ENCODE data around the gene ITSN1. TPM values are rescaled to one million over a fixed set of nuclear protein-coding genes. Genes with fewer than 3 reads are reported as not detected.
A peak's percentile ranks its signal among the peaks of the same experiment; 100 is the strongest.

ITSN1 gene
- total RNA-seq, 1 experiment from 2014 or later, result 50.8 TPM

- H3K36me3 ChIP-seq, result peaks cover 10% of the 10 kb centered on the region
- H3K4me3 ChIP-seq, result no peak overlapping the region
- H3K9me3 ChIP-seq (replicated peaks), result peaks cover 4% of the 10 kb centered on the region; the same call in 1 of the 2 replicates
- peaks cover 7% of the 10 kb centered on the region for H3K4me1 ChIP-seq
- no peaks in the 10 kb centered on the region for H3K27me3 ChIP-seq
- no peak overlapping the region for H3K27ac ChIP-seq
- no peak for DNase-seq
These were observed 106.6 kb downstream of the ITSN1 start for GRCh38 chr21:33748903-33749302.

- H3K9me3 ChIP-seq (replicated peaks), result peaks cover 4% of the 10 kb centered on the region; the same call in 1 of the 2 replicates
- no peaks in the 10 kb centered on the region for H3K27me3 ChIP-seq
- DNase-seq, result peak; percentile 67 to 77
- H3K4me3 ChIP-seq, result no peak overlapping the region
- peaks cover 7% of the 10 kb centered on the region for H3K4me1 ChIP-seq
- no peak overlapping the region for H3K27ac ChIP-seq
- peaks cover 12% of the 10 kb centered on the region for H3K36me3 ChIP-seq
These were observed 107.7 kb downstream of the ITSN1 start for GRCh38 chr21:33750017-33750416.

GRCh38 chr21:33751120-33751519 is 108.8 kb downstream of the ITSN1 start:
- peaks cover 15% of the 10 kb centered on the region for H3K36me3 ChIP-seq
- H3K27me3 ChIP-seq, result no peaks in the 10 kb centered on the region
- DNase-seq, result no peak
- H3K4me1 ChIP-seq, result peaks cover 7% of the 10 kb centered on the region
- H3K9me3 ChIP-seq (replicated peaks), result peaks cover 4% of the 10 kb centered on the region; the same call in 1 of the 2 replicates
- no peak overlapping the region for H3K27ac ChIP-seq
- H3K4me3 ChIP-seq, result no peak overlapping the region

- H3K9me3 ChIP-seq (replicated peaks), result peaks cover 4% of the 10 kb centered on the region; the same call in 1 of the 2 replicates
- no peak overlapping the region for H3K4me3 ChIP-seq
- DNase-seq, result no peak
- H3K27me3 ChIP-seq, result no peaks in the 10 kb centered on the region
- H3K36me3 ChIP-seq, result peaks cover 15% of the 10 kb centered on the region
- H3K4me1 ChIP-seq, result peaks cover 7% of the 10 kb centered on the region
- H3K27ac ChIP-seq, result no peak overlapping the region
These were observed 109.2 kb downstream of the ITSN1 start for GRCh38 chr21:33751533-33751932.

GRCh38 chr21:33752260-33752659 is 110.0 kb downstream of the ITSN1 start:
- Histone ChIP-seq H3K27ac (no peak overlapping the region), H3K4me3 (no peak overlapping the region), H3K9me3 (replicated peaks) (peaks cover 2% of the 10 kb centered on the region; the same call in 1 of the 2 replicates), H3K27me3 (no peaks in the 10 kb centered on the region), H3K36me3 (peaks cover 15% of the 10 kb centered on the region), H3K4me1 (peaks cover 7% of the 10 kb centered on the region)
- DNase-seq, result no peak

- no peak for DNase-seq
These were observed 111.6 kb downstream of the ITSN1 start for GRCh38 chr21:33753886-33754285.

DNA sequence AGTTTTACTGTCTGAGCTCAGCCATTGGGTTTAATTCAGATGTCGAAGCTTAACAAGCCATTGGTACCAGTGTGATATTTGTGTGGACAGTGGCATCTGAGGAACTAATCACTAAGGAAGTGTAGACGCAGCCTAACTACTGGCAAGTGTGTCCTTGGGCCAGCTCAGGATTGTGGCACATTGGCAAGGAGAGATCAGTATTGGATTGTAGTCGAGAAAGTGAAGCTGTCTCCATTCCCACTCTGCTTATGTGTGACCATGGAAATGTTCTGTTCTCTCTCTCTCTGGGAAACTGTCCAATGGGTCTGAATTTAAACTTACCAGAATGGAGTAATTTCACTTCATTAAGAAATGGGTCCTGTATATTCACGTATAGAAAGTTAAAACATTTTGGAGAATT is 112.2 kb downstream of the ITSN1 start:
- no peak overlapping the region for H3K4me3 ChIP-seq
- peaks cover 15% of the 10 kb centered on the region for H3K36me3 ChIP-seq
- no peaks in the 10 kb centered on the region for H3K9me3 ChIP-seq (replicated peaks)
- DNase-seq, result no peak
- H3K27me3 ChIP-seq, result no peaks in the 10 kb centered on the region
- no peak overlapping the region for H3K27ac ChIP-seq
- H3K4me1 ChIP-seq, result peaks cover 7% of the 10 kb centered on the region

More at GRCh38 chr21:33753886-33754285, 111.6 kb downstream of the ITSN1 start:
- Histone ChIP-seq H3K27ac (no peak overlapping the region), H3K4me3 (no peak overlapping the region), H3K9me3 (replicated peaks) (no peaks in the 10 kb centered on the region), H3K27me3 (no peaks in the 10 kb centered on the region), H3K36me3 (peaks cover 15% of the 10 kb centered on the region), H3K4me1 (peaks cover 7% of the 10 kb centered on the region)

GRCh38 chr21:33755354-33755753 is 113.1 kb downstream of the ITSN1 start:
- DNase-seq, result no peak
- H3K4me1 ChIP-seq, result peaks cover 4% of the 10 kb centered on the region

GRCh38 chr21:33760641-33761440 is 118.5 kb downstream of the ITSN1 start:
- DNase-seq, result peak; percentile 36 to 54
- Histone ChIP-seq H3K27me3 (no peaks in the 10 kb centered on the region), H3K4me1 (peaks cover 18% of the 10 kb centered on the region), H3K27ac (peak overlapping the region; percentile 68), H3K36me3 (peaks cover 6% of the 10 kb centered on the region), H3K9me3 (replicated peaks) (no peaks in the 10 kb centered on the region), H3K4me3 (peak overlapping the region; percentile 11; the same call in 1 of the 2 replicates)

More at GRCh38 chr21:33755354-33755753, 113.1 kb downstream of the ITSN1 start:
- no peaks in the 10 kb centered on the region for H3K9me3 ChIP-seq (replicated peaks)
- H3K36me3 ChIP-seq, result peaks cover 15% of the 10 kb centered on the region
- H3K27ac ChIP-seq, result no peak overlapping the region
- H3K4me3 ChIP-seq, result no peak overlapping the region
- no peaks in the 10 kb centered on the region for H3K27me3 ChIP-seq

DNA sequence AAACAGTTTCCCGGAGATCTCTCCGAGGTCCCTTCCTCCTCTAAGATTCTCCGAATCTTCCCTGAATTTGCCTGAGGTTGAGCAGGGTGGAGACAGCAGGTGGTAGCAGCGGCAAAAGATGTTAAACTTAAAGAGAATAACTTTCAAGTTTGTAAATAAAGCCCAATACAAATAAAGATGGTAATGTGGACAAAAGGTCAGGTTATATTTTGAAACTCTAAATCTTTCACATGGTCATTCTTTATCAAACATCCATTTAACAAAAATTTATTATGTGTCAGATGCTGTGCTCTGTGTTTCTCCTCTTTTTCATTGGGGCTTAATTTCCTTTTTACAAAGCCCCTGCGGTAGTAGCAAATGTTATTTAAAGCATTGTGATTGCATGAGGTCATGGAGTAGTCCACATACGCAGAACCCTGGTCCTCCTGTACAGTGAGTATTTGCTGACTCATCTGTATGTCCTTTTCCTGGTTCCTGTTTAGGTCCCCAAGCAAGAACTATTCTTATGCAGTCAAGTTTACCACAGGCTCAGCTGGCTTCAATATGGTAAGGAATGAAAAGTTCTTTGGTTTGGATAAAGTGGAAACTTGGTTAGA is 119.2 kb downstream of the ITSN1 start:
- peak; percentile 67 to 88 for DNase-seq
- H3K4me3 ChIP-seq, result peak overlapping the region; percentile 11; the same call in 1 of the 2 replicates
- peak overlapping the region; percentile 68 for H3K27ac ChIP-seq
- no peaks in the 10 kb centered on the region for H3K9me3 ChIP-seq (replicated peaks)
- H3K27me3 ChIP-seq, result no peaks in the 10 kb centered on the region
- peaks cover 18% of the 10 kb centered on the region for H3K4me1 ChIP-seq
- peaks cover 11% of the 10 kb centered on the region for H3K36me3 ChIP-seq

GRCh38 chr21:33762803-33763581 is 120.7 kb downstream of the ITSN1 start:
- no peaks in the 10 kb centered on the region for H3K27me3 ChIP-seq
- no peak overlapping the region for H3K4me3 ChIP-seq
- H3K9me3 ChIP-seq (replicated peaks), result no peaks in the 10 kb centered on the region
- H3K27ac ChIP-seq, result no peak overlapping the region
- no peak for DNase-seq
- peaks cover 18% of the 10 kb centered on the region for H3K4me1 ChIP-seq
- peaks cover 17% of the 10 kb centered on the region for H3K36me3 ChIP-seq

- H3K4me3 ChIP-seq, result no peak overlapping the region
- no peak overlapping the region for H3K27ac ChIP-seq
- DNase-seq, result no peak
- peaks cover 18% of the 10 kb centered on the region for H3K4me1 ChIP-seq
- H3K9me3 ChIP-seq (replicated peaks), result no peaks in the 10 kb centered on the region
- H3K36me3 ChIP-seq, result peaks cover 19% of the 10 kb centered on the region
- H3K27me3 ChIP-seq, result no peaks in the 10 kb centered on the region
These were observed 121.2 kb downstream of the ITSN1 start for GRCh38 chr21:33763582-33763899.

DNA sequence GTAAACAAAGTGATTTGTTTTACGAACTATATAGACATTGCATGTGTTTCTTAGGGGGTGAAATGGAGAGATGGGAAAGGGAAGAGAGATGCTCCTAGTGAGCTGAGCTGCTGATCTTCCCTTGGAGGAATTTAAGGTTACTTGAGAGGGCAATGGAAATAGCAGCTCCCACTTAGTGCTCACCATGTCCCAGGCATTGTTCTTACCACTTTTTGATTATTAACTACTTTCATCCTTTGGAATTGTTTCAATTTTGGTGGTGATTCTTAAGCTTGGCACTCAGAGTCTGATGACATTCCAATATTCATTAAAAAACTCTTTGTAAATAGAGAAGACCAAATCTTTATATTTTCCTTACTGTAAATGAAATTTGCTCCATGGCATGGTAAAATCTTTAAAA is 124.9 kb downstream of the ITSN1 start:
- Histone ChIP-seq H3K27me3 (no peaks in the 10 kb centered on the region), H3K4me1 (peaks cover under 1% of the 10 kb centered on the region; the same call in 1 of the 2 replicates), H3K9me3 (replicated peaks) (no peaks in the 10 kb centered on the region), H3K4me3 (no peak overlapping the region), H3K36me3 (peaks cover 38% of the 10 kb centered on the region), H3K27ac (no peak overlapping the region)
- DNase-seq, result no peak

DNA sequence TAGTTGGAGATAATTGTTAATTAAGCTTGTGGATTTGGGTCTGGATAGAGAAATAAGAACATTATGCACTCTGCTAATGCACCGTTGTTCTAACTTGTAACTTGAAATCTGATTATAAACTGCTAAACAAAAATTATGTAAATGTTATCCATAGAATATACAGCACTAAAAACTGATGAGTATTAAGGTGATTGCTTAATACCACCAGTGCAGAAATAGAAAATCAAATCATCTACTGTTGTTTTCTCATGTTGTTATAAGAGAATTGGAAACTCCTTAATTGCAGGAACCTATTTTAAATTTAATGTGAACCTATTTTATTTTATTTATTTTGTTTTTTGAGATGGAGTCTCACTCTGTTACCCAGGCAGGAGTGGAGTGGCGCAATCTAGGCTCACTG is 125.7 kb downstream of the ITSN1 start:
- no peak overlapping the region for H3K27ac ChIP-seq
- no peaks in the 10 kb centered on the region for H3K9me3 ChIP-seq (replicated peaks)
- H3K4me3 ChIP-seq, result no peak overlapping the region
- DNase-seq, result no peak
- no peaks in the 10 kb centered on the region for H3K27me3 ChIP-seq
- peaks cover 38% of the 10 kb centered on the region for H3K36me3 ChIP-seq
- no peaks in the 10 kb centered on the region for H3K4me1 ChIP-seq

GRCh38 chr21:33769057-33769456 is 126.8 kb downstream of the ITSN1 start:
- Histone ChIP-seq H3K36me3 (peaks cover 41% of the 10 kb centered on the region), H3K4me1 (no peaks in the 10 kb centered on the region), H3K27ac (no peak overlapping the region), H3K9me3 (replicated peaks) (no peaks in the 10 kb centered on the region), H3K4me3 (no peak overlapping the region), H3K27me3 (no peaks in the 10 kb centered on the region)
- DNase-seq, result no peak
